OCI-LY3 (cell line): ENCODE results near the gene TIMP4.

Source experiments
- H2AFZ ChIP-seq: fragments of 200-600, 300-600 bp; shearing (Covaris generic); 2 replicates; pipeline ENCODE4 v1.6.0; 2014; ENCODE audit warnings: antibody characterized with exemption, low read depth, low read length
- H3K27ac ChIP-seq: fragments of 200-600, 300-600 bp; sonication (generic); 2 replicates; pipeline ENCODE4 v1.5.1; 2014; ENCODE audit warnings: mild to moderate bottlenecking, low read length, moderate library complexity, mixed read lengths
- H3K27me3 ChIP-seq: fragments of 200-600, 300-600 bp; sonication (generic); 2 replicates; pipeline ENCODE4 v1.6.1; 2014; ENCODE audit warnings: low read depth, low read length, mixed read lengths
- H3K36me3 ChIP-seq: fragments of 200-600, 300-600 bp; sonication (generic); replicated peaks from 2 replicates; pipeline ENCODE3; 2014; ENCODE audit warnings: low read depth, low read length, mixed read lengths
- H3K4me1 ChIP-seq: fragments of 300-600, 200-600 bp; sonication (generic); 2 replicates; pipeline ENCODE4 v1.6.1; 2014; ENCODE audit warnings: low read length, mixed read lengths
- H3K4me2 ChIP-seq: fragments of 200-600, 300-600 bp; sonication (generic); 2 replicates; pipeline ENCODE4 v1.6.1; 2014; ENCODE audit warnings: low read length, mixed read lengths
- H3K4me3 ChIP-seq: fragments of 300-600, 200-600 bp; sonication (generic); 2 replicates; pipeline ENCODE4 v1.5.1; 2014; ENCODE audit warnings: antibody characterized with exemption, mild to moderate bottlenecking, low read length, moderate library complexity
- H3K79me2 ChIP-seq: fragments of 300-600, 200-600 bp; shearing (Covaris generic); 2 replicates; pipeline ENCODE4 v1.6.1; 2014; ENCODE audit warnings: mild to moderate bottlenecking, low read length, mixed read lengths
- H3K9ac ChIP-seq: fragments of 300-600, 200-600 bp; shearing (Covaris generic); 2 replicates; pipeline ENCODE4 v1.6.0; 2014; ENCODE audit warnings: mild to moderate bottlenecking, low read length, moderate library complexity
- H3K9me3 ChIP-seq: fragments of 200-600, 300-600 bp; shearing (Covaris generic); 2 replicates; pipeline ENCODE4 v1.6.1; 2014; ENCODE audit warnings: low read length, mixed read lengths; ENCODE audit not compliant: insufficient read depth
- H4K20me1 ChIP-seq: fragments of 200-600, 300-600 bp; sonication (generic); 2 replicates; pipeline ENCODE4 v1.6.1; 2016; ENCODE audit warnings: low read length, mixed read lengths; ENCODE audit not compliant: insufficient read depth
- EZH2phosphoT487 ChIP-seq: fragments of 200-600 bp; shearing (Covaris generic); IDR thresholded peaks from 2 replicates; pipeline ENCODE4 v1.6.1; 2018; ENCODE audit warnings: antibody characterized with exemption, mixed run types, low read depth
- TF ChIP-seq, protein P1 (sequence below): fragments of 200-600, 300-600 bp; sonication (generic); IDR thresholded peaks from 2 replicates; pipeline ENCODE4 v1.5.1; 2014; ENCODE audit warnings: antibody characterized with exemption, low read length, low read depth

The TIMP4 gene

DNA sequence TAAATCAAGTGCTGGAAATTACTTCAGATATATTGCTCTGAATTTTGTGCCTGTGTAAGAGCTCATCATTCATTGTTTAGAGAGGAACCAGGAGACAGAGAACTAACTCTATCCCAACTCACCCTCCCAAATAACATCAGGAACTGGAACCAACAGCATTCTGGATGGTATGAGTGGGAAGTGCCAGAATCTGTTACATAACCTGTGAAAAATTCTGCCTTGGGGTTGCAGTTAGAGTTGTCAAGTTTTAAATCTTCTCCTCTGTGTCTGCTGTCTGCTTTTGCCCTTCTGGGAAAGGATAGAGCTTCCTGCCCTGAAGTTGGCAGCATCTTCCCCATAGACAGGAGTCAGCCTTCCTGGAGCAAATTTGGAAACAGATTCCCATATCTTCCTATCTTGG is 41.2 kb downstream of the TIMP4 start:
- no peak overlapping the region for H3K4me2 ChIP-seq
- H3K9ac ChIP-seq, result no peak overlapping the region
- H3K4me1 ChIP-seq, result no peaks in the 10 kb centered on the region
- H3K79me2 ChIP-seq, result no peaks in the 10 kb centered on the region
- no peak for TF ChIP-seq EZH2phosphoT487
- TF ChIP-seq, protein P1, sequence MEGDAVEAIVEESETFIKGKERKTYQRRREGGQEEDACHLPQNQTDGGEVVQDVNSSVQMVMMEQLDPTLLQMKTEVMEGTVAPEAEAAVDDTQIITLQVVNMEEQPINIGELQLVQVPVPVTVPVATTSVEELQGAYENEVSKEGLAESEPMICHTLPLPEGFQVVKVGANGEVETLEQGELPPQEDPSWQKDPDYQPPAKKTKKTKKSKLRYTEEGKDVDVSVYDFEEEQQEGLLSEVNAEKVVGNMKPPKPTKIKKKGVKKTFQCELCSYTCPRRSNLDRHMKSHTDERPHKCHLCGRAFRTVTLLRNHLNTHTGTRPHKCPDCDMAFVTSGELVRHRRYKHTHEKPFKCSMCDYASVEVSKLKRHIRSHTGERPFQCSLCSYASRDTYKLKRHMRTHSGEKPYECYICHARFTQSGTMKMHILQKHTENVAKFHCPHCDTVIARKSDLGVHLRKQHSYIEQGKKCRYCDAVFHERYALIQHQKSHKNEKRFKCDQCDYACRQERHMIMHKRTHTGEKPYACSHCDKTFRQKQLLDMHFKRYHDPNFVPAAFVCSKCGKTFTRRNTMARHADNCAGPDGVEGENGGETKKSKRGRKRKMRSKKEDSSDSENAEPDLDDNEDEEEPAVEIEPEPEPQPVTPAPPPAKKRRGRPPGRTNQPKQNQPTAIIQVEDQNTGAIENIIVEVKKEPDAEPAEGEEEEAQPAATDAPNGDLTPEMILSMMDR, result no peak
- no peak overlapping the region for H3K4me3 ChIP-seq
- peaks cover 44% of the 10 kb centered on the region for H3K27me3 ChIP-seq
- H4K20me1 ChIP-seq, result no peaks in the 10 kb centered on the region
- H3K27ac ChIP-seq, result no peak overlapping the region
- no peaks in the 10 kb centered on the region for H3K9me3 ChIP-seq
- no peak overlapping the region for H2AFZ ChIP-seq
- no peaks in the 10 kb centered on the region for H3K36me3 ChIP-seq

DNA sequence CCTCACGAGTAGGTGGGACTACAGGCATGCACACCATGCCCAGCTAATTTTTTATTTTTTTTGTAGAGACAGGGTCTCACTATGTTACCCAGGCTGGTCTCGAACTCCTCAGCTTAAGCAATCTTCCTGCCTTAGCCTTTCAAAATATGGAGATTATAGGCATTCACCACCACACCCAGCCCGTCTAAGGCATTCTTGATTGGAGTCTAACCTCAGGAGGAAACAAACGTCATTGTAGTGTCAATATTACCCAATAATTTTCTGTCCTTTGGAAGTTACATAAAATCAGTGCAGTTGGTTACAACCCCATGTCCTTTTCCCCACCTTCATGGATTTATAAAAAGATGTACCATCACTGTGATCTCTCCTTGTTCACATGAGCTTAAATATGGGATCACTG is 41.8 kb downstream of the TIMP4 start:
- Histone ChIP-seq H3K9ac (no peak overlapping the region), H3K36me3 (no peaks in the 10 kb centered on the region), H3K27me3 (peaks cover 44% of the 10 kb centered on the region), H4K20me1 (no peaks in the 10 kb centered on the region), H3K79me2 (no peaks in the 10 kb centered on the region), H3K4me2 (no peak overlapping the region), H3K4me1 (no peaks in the 10 kb centered on the region), H3K9me3 (no peaks in the 10 kb centered on the region), H3K4me3 (no peak overlapping the region), H2AFZ (no peak overlapping the region), H3K27ac (no peak overlapping the region)
- TF ChIP-seq, protein P1, result no peak
- TF ChIP-seq EZH2phosphoT487, result no peak

DNA sequence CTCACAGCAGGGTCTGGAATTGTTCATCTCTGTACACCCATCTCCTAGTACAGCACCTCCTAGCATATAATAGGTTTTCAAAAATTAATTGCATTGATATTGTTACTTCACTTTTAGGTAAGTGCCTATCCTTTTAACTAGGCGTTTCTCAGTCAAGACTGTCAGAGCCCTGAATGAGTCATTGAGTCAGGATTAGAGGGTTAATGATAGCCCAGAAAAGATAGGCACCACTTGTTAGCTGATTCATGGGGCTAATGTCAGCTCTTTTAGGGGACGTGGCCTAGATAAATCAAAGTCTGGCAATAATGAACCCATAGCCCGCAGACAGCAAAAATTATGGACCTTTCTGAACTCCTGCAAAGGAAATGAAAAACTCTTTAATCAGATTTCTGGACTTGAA is 42.9 kb downstream of the TIMP4 start:
- Histone ChIP-seq H2AFZ (no peak overlapping the region), H3K4me3 (no peak overlapping the region), H3K36me3 (no peaks in the 10 kb centered on the region), H3K4me1 (no peaks in the 10 kb centered on the region), H3K79me2 (no peaks in the 10 kb centered on the region), H3K27ac (no peak overlapping the region), H3K9me3 (no peaks in the 10 kb centered on the region), H4K20me1 (no peaks in the 10 kb centered on the region), H3K4me2 (no peak overlapping the region), H3K27me3 (peaks cover 44% of the 10 kb centered on the region), H3K9ac (no peak overlapping the region)
- no peak for TF ChIP-seq EZH2phosphoT487
- TF ChIP-seq, protein P1, result no peak

DNA sequence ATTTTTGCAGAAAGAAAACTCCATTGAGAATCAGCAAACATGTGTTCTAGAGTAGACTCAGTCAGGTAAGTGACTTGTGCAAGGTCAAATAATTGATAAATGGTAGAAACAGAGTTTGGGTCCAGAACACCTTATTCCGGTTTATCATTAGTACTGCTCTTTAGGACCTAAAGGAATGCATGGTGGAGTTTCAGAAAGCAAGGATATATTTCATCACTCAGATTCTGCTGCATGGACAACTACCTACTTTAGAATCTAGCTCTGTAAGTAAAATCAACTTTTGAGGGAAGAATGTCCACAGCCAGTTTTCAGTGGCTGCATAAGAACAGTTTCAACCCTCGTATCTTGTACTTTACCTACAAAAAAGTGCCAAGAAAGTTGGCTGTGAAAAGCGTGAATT is 43.6 kb downstream of the TIMP4 start:
- peaks cover 44% of the 10 kb centered on the region for H3K27me3 ChIP-seq
- H3K36me3 ChIP-seq, result no peaks in the 10 kb centered on the region
- no peak overlapping the region for H3K4me3 ChIP-seq
- TF ChIP-seq, protein P1, result no peak
- TF ChIP-seq EZH2phosphoT487, result no peak
- no peak overlapping the region for H3K9ac ChIP-seq
- no peaks in the 10 kb centered on the region for H3K79me2 ChIP-seq
- no peak overlapping the region for H3K4me2 ChIP-seq
- no peak overlapping the region for H3K27ac ChIP-seq
- H2AFZ ChIP-seq, result no peak overlapping the region
- no peaks in the 10 kb centered on the region for H3K4me1 ChIP-seq
- no peaks in the 10 kb centered on the region for H4K20me1 ChIP-seq
- no peaks in the 10 kb centered on the region for H3K9me3 ChIP-seq
